Dendritic cell treated with granulocyte-macrophage colony-stimulating factor and Interleukin-4, amounts not matched to agents 40 ng/mL and 50 ng/mL, for 4 days (primary cell): ENCODE data around the gene CIRBP.

ENCODE experiments used
- H3K27ac Mint-ChIP-seq: one replicate; pipeline ENCODE4 v1.8.0; 2022; ENCODE audit warnings: mild to moderate bottlenecking, mixed read lengths
- H3K27me3 Mint-ChIP-seq: one replicate; pipeline ENCODE4 v1.8.0; 2022; ENCODE audit warnings: mild to moderate bottlenecking, mixed read lengths
- H3K36me3 Mint-ChIP-seq: one replicate; pipeline ENCODE4 v1.8.0; 2022; ENCODE audit warnings: low read depth, mixed read lengths
- H3K4me1 Mint-ChIP-seq: one replicate; pipeline ENCODE4 v1.8.0; 2022; ENCODE audit warnings: low read depth, mixed read lengths
- H3K4me3 Mint-ChIP-seq: one replicate; pipeline ENCODE4 v1.8.0; 2022; ENCODE audit warnings: mild to moderate bottlenecking, moderate library complexity, mixed read lengths
- H3K9me3 Mint-ChIP-seq: one replicate; pipeline ENCODE4 v1.8.0; 2022; ENCODE audit warnings: mixed read lengths
- intact Hi-C: fragments of 100-400 bp; cut with micrococcal nuclease; formaldehyde crosslinking; loops from one replicate; pipeline ENCODE4 v1.15.0; 2022

CIRBP gene

GRCh38 chr19:1322198-1322981, 53.3 kb downstream of the CIRBP start:
- no peak overlapping the region for H3K4me3 Mint-ChIP-seq
- peaks cover 6% of the 10 kb centered on the region for H3K4me1 Mint-ChIP-seq
- no peaks in the 10 kb centered on the region for H3K9me3 Mint-ChIP-seq
- no peak overlapping the region for H3K27ac Mint-ChIP-seq
- intact Hi-C loops = no loop called here
- H3K36me3 Mint-ChIP-seq = no peaks in the 10 kb centered on the region
- H3K27me3 Mint-ChIP-seq = peaks cover 69% of the 10 kb centered on the region

GRCh38 chr19:1324249-1324805, 55.2 kb downstream of the CIRBP start:
- Mint-ChIP-seq H3K4me3 (no peak overlapping the region), H3K4me1 (peaks cover 6% of the 10 kb centered on the region), H3K36me3 (no peaks in the 10 kb centered on the region), H3K27ac (no peak overlapping the region), H3K27me3 (peaks cover 55% of the 10 kb centered on the region), H3K9me3 (no peaks in the 10 kb centered on the region)
- intact Hi-C loops = no loop called here
